D721Med (cell line): Measurements from ENCODE around the gene EMD.

Experiments used
- DNase-seq: peaks from one replicate; pipeline ENCODE4 v3.0.0; 2011; ENCODE audit warnings: low spot score; ENCODE audit not compliant: insufficient read length
- FAIRE-seq: peaks from 2 replicates; lab custom pipeline; 2011; peaks lifted over from hg19 to GRCh38; lab: Jason Lieb, UNC
- TF ChIP-seq, protein P1 (sequence below): IDR thresholded peaks from 2 replicates; pipeline ENCODE4 v1.5.1; 2012; ENCODE audit warnings: mild to moderate bottlenecking, control low read depth; ENCODE audit not compliant: insufficient read depth; ENCODE audit errors: missing control alignments

The EMD gene

DNA sequence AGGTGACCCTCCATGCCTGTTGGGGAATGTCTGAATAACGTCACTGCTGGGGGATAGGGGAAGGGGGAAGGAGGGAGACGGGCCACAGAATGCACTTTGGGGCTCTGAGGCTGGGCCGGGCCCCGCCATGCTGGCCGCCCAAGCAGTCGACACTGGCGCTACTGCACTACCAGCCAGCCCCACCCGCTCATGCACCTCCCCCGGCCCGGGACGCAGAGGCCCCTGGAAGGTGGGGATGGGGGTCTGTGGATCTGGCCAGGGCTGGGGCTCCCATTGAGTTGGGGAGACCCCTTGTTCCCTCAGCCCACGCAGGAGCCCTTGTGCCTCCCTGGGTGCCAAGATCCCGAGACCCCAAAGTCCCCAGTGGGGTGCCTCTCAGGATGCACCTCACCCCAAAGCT is 22.5 kb upstream of the EMD start:
- TF ChIP-seq, protein P1, sequence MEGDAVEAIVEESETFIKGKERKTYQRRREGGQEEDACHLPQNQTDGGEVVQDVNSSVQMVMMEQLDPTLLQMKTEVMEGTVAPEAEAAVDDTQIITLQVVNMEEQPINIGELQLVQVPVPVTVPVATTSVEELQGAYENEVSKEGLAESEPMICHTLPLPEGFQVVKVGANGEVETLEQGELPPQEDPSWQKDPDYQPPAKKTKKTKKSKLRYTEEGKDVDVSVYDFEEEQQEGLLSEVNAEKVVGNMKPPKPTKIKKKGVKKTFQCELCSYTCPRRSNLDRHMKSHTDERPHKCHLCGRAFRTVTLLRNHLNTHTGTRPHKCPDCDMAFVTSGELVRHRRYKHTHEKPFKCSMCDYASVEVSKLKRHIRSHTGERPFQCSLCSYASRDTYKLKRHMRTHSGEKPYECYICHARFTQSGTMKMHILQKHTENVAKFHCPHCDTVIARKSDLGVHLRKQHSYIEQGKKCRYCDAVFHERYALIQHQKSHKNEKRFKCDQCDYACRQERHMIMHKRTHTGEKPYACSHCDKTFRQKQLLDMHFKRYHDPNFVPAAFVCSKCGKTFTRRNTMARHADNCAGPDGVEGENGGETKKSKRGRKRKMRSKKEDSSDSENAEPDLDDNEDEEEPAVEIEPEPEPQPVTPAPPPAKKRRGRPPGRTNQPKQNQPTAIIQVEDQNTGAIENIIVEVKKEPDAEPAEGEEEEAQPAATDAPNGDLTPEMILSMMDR, result no peak
- FAIRE-seq, result no peak
- no peak for DNase-seq

DNA sequence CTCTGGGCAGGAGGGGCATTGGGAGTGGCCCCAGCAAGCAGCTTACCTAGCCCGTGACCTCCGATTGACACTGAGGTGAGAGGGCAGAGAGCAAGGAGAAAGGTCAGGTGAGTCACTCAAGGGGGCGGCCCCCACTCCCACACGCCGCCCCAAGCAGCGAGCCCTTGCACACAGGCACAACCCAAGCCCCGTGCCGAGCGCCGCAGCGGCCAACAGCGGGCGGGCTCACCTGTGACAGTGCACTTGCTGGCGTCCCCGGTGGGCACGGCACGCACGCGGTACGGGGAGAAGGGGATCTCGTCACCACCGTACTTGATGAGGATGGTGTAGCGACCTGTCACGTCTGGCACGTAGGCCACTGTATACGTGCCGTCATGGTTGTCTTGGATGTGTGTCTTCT is 21.9 kb upstream of the EMD start:
- no peak for FAIRE-seq
- DNase-seq, result no peak
- TF ChIP-seq, protein P1, result no peak

DNA sequence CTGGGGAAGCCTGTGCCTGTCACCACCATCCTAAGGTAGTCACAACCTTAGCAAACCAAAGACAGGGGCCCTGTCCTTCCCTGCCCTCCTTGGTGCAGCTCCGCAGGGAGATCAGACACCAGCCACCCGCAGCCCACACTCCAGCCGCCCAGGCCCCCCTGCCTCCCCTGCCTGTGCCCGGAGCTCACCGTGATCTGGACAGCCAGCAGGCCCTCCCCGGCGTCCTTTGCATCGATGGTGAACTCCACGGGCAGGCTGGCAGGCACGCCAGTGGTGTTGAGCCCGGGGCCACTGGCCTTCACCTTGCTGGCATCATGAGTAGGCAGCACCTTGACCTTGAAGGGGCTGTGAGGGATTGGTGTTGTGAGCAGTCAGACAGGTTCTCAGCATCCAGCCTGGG is 21.1 kb upstream of the EMD start:
- no peak for FAIRE-seq
- TF ChIP-seq, protein P1, result no peak
- no peak for DNase-seq

DNA sequence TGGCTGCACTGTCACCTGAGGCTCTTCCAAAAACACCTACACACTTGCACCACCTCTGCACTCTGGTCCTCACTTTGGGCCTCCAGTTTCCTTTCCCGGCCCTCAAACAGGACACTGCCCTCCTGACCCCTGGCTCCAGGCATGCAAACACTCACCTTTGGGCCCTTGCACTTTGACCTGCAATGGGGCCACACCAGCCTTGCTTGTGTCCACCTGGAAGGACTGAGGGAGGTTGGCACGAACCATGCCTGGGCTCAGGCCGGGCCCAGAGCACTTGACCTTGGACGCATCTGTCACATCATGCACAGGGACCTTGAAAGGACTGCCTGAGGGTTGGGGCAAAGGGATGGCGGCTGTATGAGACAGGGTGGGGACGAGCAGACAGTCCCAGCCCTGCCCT is 20.3 kb upstream of the EMD start:
- DNase-seq, result no peak
- FAIRE-seq, result no peak
- TF ChIP-seq, protein P1, result no peak

DNA sequence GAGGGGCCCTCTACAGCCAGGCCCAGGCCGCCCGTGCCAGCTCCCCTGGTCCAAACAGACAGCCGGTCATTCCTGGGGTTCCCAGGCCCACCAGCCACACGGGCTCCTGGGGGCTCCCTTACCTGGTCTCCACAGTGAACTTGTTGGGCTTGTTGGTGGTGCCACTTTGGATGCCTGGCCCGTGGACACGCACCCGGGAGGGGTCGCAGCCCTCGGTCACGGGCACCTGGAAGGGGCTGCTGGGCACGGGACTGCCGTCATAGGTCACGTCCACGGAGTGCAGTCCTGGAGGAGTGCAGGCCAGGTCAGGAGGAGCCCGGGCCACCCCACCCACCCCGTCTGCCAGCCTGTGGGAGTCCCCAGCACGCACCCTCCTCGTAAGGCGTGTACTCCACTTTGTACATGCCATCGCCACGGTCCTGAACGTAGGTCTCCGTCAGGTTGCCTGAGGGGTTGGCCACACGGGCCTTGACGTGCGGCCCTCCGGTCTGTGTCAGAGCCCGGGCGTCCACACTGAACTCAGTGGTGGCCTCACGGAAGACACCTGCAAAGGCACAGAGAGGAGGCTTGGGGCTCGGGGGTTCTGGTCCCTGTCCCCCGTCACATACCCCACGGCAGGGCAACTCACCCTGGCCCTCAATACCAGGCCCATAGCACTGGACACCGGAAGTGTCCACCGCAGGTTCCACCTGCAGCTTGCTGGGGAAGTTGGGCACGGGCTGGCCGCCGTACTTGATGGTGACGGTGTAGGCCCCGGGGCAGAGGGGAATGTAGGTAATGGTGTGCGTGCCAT is 19.5 kb upstream of the EMD start:
- FAIRE-seq (no peak), DNase-seq (no peak)
- TF ChIP-seq, protein P1, result no peak

DNA sequence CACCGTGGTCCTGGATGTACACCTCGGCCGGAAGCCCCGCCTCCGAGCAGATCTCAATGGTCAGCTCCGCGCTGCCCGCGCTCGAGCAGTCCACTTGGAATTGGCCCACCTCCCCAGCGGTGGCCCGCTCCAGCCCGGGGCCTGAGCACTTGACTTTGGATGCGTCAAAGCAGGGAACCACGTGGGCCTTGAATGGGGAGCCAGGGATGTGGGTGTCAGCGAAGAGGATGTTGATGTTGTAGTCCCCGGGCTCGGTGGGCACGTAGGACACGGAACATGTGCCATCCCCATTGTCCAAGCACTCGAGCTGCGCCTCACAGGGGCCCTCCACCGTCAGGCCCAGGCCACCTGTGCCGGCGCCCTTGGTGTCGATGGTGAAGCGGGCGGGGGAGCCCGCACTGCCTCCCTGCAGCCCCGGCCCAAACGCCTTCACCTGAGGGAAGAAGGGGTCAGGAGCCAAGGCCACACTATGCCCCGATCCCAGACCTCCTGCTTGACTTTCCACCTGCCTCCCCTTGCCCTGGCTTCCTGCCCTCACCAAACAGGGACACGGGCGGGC is 18.9 kb upstream of the EMD start:
- DNase-seq, result no peak
- TF ChIP-seq, protein P1, result no peak
- FAIRE-seq, result no peak
